SW 1271 (cell line): Measurements from ENCODE around the gene WDTC1.

Source experiments
- DNase-seq, 2 experiments: peaks; one replicate each; lab custom pipeline; 2025; lab: John Stamatoyannopoulos, UW

Gene WDTC1

DNA sequence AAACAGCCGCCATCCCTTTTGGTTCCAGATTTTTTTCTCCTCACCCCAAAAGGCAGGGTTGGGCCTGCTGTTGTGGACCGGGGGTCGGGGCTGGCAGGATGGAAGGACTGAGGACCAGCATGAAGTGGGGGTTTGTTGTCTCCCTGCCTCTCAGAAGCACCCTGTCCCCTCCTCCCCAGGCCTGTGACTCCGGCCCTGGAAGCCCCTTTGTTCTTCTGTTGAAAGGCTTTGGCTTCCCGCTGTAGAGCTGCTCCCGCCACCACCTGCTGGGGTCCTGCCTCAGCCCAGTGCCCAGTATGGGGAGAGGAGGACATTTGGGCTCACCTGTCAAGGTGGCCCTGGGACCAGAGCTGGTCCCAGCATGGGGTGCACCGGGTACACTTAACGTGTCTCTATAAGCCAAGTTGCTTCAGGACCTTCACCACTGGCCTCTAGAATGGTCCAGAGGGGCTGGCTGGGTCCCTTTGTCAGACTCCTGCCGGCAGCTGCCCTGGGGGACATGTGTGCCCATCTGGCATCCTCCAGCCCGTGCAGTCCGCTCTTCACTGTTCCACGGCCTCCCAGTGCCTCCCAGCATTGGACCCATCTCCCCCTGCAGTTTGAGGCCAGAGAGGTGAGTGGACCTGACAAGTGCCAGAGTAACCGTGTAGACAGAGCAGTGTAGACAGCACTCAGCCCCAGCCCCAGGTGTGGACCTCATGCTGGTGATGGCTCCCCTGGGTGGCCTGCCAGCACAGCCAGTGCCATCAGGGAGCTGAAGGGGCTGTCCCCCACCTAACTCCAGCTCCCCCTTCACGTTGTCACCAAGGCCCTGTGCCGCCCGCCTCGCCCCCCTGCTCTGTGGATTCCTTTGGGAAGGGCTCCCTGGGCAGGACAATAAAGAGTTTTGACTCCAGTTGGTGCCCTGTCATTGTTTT lies 101.3 kb downstream of the WDTC1 start:
- DNase-seq: no peak

- no peak for DNase-seq
Measured at GRCh38 chr1:27336756-27337155, 102.3 kb downstream of the WDTC1 start.

DNA sequence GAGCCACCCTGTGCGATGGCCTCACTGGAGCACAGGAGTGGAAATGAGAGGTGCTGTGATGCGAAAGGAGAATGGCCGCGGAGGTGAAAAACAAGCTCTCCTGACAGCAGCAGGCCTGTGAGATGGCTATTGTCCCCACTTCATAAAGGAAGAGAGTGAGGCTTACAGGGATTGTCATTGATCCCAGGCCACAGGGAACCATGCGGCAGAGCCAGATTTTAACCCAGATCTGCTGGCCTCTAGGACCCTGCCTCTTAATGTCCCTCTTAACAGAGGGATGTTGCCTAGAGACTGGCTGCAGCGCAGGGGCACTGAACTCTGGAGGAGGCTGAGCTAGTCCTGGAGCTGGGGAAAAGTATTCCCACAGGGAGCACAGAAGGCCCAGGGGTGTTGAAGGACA lies 104.3 kb downstream of the WDTC1 start:
- DNase-seq: no peak

GRCh38 chr1:27339213-27339612 lies 104.8 kb downstream of the WDTC1 start:
- no peak for DNase-seq

DNA sequence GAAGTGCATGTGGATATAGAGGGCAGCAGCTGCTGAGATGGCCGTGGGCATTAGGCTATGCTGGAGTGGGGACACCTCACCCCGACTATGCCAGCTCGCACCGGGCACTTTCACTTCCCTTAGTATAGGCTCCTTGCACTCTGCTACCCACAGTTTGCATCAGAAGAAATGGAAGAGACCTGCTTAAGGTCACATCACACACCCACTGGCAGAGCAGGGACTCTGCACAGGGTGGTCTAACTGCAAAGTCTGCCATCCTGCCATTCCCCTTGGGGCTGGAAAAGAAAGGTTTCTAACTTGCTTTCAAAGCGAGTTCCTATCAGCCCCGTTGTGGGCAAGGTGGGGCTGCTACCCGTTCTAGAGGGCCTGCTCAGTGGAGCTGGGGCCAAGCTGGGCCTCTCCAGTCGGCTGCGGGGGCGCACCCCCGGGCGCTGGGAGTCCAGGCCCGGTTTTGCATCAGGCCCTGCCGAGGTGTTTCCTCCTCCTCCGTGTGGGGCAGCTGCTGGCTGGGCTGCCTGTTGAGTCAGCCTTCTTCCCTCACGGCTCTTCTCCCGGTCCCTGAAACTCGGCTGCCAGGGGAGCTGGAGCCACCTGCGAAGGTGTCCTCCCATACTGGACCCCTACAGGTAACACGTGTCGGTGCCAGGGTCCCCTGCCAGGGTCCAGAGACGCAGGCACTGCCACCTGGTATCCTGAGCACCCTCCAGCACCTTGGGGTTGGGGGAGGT lies 107.3 kb downstream of the WDTC1 start, which contains the start of gene SYTL1:
SYTL1 (plus strand) TSS at position 498 of the 728 bp plus-strand sequence. CDS start 3,313 bp downstream, outside the sequence.
- DNase-seq: no peak

- no peak for DNase-seq
Measured at GRCh38 chr1:27342391-27342777, 108.0 kb downstream of the WDTC1 start.

- no peak for DNase-seq
Measured at GRCh38 chr1:27342778-27343638, 108.6 kb downstream of the WDTC1 start.

DNA sequence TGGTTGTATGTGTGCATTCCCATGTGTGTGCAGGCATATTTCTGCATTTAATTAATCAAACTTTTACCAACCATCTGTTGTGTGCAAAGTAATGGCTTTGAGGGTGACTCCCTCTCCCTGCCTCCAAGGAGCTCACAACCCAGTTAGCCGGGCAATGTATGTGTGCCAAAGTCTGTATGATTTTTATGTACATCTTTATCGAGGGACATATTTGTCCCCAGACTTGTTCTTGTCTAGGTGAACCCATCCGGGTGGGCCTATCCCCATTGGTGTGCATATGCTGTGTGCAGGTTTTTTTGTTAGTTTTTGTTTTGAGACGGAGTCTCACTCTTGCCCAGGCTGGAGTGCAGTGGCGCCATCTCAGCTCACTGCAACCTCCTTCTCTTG lies 109.2 kb downstream of the WDTC1 start:
- no peak for DNase-seq

DNA sequence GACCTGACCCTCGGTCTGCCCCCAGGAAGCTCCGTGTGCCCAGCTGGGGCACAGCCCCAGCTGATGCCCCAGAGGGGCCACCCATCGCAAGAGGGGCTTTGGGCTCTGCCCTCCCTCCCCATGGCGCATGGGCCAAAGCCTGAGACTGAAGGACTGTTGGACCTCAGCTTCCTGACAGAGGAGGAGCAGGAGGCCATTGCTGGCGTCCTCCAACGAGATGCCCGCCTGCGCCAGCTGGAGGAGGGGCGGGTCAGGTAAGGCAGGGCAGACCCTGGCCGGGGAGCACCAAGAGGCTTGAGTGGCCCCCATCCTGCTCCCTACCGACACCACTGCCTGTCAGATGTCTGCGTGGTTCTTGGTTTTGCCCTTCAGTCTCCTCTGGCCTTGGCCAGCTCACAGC lies 110.8 kb downstream of the WDTC1 start:
- no peak for DNase-seq

DNA sequence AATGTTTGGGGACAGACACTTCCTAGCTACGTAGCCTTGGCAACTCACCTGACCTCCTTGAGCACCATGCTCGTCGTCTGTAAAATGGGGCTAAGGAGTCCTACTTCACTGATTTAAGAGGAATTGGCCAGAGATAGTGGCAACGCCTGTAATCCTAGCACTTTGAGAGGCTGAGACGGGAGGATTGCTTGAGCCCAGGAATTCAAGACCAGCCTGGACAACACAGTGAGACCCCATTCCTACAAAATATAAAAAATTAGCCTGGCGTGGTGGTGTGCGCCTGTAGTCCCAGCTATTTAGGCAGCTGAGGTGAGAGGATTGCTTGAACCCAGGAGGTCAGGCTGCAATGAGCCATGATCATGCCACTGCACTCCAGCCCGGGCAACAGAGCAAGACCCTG lies 111.9 kb downstream of the WDTC1 start:
- DNase-seq: no peak

GRCh38 chr1:27346991-27347624 lies 112.7 kb downstream of the WDTC1 start:
- DNase-seq: no peak

DNA sequence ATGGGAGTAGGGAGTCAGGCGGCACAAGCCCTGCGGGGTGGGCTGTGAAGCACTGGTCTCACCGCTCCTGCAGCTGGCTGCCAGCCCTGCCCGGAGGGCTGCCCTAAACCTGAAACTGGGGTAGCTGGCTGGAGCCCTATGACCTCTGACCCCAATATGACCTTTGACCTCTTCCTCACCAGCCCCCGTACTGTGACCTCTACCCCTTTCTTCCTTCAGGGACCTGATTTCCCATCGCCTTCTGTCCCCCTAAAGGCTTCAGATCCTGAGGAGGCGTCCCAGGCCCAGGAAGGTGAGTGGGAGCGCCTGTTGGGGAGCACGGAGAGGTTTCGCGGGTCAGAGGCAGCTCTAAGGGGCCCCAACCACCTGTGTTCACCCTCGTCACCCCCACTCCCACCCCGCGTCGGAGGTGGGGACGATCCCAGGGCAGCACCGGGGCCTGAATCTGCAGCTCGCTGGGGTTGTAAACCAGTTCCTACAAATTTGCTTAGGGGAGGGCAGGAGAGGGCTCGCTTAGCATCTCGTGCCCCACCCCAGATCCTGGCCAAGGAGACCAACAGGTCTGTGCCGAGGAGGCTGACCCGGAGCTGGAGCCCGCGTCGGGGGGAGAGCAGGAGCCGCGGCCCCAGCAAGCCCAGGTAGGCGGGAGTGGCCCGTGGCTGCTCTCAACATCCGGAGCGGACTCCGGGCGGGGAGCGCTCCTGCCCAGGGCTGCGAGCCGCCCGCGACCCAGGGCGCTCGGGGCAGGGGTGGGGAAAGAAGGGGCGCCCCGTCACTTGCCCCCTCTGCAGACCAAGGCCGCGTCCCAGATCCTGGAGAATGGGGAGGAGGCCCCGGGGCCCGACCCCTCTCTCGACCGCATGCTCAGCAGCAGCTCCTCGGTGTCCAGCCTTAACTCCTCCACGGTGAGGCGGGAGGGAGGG lies 114.7 kb downstream of the WDTC1 start:
- DNase-seq: no peak

- no peak for DNase-seq
Measured at GRCh38 chr1:27349784-27350662, 115.6 kb downstream of the WDTC1 start.

DNA sequence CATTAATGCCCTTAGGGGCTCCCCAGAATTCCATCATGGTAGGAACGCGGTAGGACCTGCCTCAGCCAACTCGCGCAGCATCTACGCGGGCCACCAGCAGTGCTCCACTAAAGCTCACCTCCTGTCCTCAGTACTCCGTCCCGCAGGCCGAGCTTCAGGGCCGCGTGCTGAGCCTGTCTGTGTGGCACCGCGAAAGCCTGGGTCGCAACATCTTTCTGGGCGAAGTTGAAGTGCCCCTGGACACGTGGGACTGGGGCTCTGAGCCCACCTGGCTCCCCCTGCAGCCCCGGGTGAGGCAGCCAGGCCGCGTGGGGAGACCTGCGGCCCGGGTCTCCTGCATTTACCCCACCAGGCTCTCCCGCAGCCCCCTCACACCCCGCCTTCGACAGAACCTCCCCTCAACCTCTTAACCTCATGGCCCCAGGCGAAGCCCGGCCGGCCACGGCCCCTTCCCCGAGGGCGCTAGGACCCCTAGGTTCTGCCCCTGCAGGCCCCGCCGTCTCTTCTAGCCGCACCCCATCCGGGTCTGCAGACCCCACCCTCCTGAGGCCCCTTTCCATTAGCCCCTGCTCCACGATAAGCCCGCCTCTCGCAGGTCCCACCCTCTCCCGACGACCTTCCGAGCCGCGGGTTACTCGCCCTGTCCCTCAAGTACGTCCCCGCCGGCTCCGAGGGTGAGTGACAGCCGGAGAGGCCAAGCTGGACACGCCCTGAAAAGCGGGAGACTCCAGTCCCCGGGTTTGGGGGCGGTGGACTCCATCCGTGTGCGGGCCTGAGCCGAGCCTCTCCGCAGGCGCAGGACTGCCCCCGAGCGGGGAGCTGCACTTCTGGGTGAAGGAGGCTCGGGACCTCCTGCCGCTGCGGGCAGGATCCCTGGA lies 116.5 kb downstream of the WDTC1 start:
- no peak for DNase-seq

GRCh38 chr1:27351541-27352107 lies 117.2 kb downstream of the WDTC1 start:
- DNase-seq: no peak

- DNase-seq: no peak
Measured at GRCh38 chr1:27353166-27353565, 118.7 kb downstream of the WDTC1 start.

DNA sequence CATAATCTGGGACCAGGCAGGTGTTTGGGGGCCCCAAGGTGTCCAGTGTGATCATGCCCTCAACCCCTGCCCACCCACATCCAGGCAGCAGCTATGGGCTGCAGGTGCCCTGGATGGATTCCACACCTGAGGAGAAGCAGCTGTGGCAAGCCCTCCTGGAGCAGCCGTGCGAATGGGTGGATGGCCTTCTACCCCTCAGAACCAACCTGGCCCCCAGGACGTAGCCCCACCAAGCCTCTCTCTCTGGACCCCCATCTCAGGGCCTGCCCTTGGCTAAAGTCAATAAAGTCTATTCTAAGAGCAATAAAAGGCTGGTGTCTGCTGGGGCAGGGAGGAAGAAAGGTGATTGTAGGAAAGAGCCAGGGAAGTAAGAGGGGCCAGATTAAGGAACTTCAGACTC lies 119.2 kb downstream of the WDTC1 start:
- no peak for DNase-seq

GRCh38 chr1:27355683-27356082 lies 121.3 kb downstream of the WDTC1 start:
- DNase-seq: no peak
